GM19452 (cell line): Measurements from ENCODE around the gene EMP2.
"Not testable (repeated sequence)": the region's sequence is repeated elsewhere in the genome, so short reads cannot be mapped to it uniquely, and the experiment has no call there.

Experiments
- ATAC-seq: cut with Tn5 transposase; IDR thresholded peaks from one replicate; pipeline ENCODE4 v1.9.1; 2021; ENCODE audit not compliant: unreplicated experiment

Gene EMP2

GRCh38 chr16:10552998-10553491, 27.4 kb downstream of the EMP2 start:
- ATAC-seq: peak; percentile 99

- ATAC-seq: no peak
Observed at GRCh38 chr16:10552281-10552680, 28.1 kb downstream of the EMP2 start.

GRCh38 chr16:10551881-10552280, 28.5 kb downstream of the EMP2 start:
- no peak for ATAC-seq

GRCh38 chr16:10548404-10548803, 32.0 kb downstream of the EMP2 start:
- no peak for ATAC-seq

GRCh38 chr16:10547708-10548107, 32.7 kb downstream of the EMP2 start:
- ATAC-seq: no peak

GRCh38 chr16:10543231-10543977, 37.0 kb downstream of the EMP2 start:
- no peak for ATAC-seq

- no peak for ATAC-seq
Observed at GRCh38 chr16:10541366-10541765, 39.0 kb downstream of the EMP2 start.

GRCh38 chr16:10539793-10540192, 40.6 kb downstream of the EMP2 start:
- ATAC-seq: no peak

GRCh38 chr16:10539236-10539635, 41.2 kb downstream of the EMP2 start:
- ATAC-seq: no peak

GRCh38 chr16:10538583-10538982, 41.8 kb downstream of the EMP2 start:
- ATAC-seq: no peak

- ATAC-seq: no peak
Observed at GRCh38 chr16:10537946-10538345, 42.5 kb downstream of the EMP2 start.

- ATAC-seq: no peak
Observed at GRCh38 chr16:10536814-10537389, 43.5 kb downstream of the EMP2 start.

GRCh38 chr16:10536328-10536727, 44.1 kb downstream of the EMP2 start:
- ATAC-seq: not testable (repeated sequence)

- ATAC-seq: no peak
Observed at GRCh38 chr16:10535461-10535860, 44.9 kb downstream of the EMP2 start.

- no peak for ATAC-seq
Observed at GRCh38 chr16:10534748-10535147, 45.6 kb downstream of the EMP2 start.

- not testable (repeated sequence) for ATAC-seq
Observed at GRCh38 chr16:10533612-10534011, 46.8 kb downstream of the EMP2 start.

GRCh38 chr16:10531582-10531981, 48.8 kb downstream of the EMP2 start:
- ATAC-seq: no peak

- no peak for ATAC-seq
Observed at GRCh38 chr16:10530685-10531084, 49.7 kb downstream of the EMP2 start.

- no peak for ATAC-seq
Observed at GRCh38 chr16:10529895-10530669, 50.3 kb downstream of the EMP2 start.

GRCh38 chr16:10528635-10529034, 51.8 kb downstream of the EMP2 start:
- ATAC-seq: no peak

GRCh38 chr16:10526962-10527361, 53.4 kb downstream of the EMP2 start:
- no peak for ATAC-seq
